Astrocyte of the cerebellum (primary cell): ENCODE measurements around the gene ACAN.
A peak's percentile ranks its signal among the peaks of the same experiment; 100 is the strongest.

ENCODE experiments used
- DNase-seq: peaks from one replicate; pipeline ENCODE4 v3.0.0-alpha.2; 2011; ENCODE audit warnings: low read depth
- H3K4me3 ChIP-seq: 2 replicates; pipeline ENCODE4 v1.5.1; 2011; ENCODE audit warnings: mild to moderate bottlenecking, low read depth, low read length, moderate library complexity
- in situ Hi-C: cut with HindIII; loops from 2 replicates; pipeline ENCODE4 v1.10.0; 2017; ENCODE audit warnings: low sequenced_read_pairs
- TF ChIP-seq, protein P1 (sequence below): IDR thresholded peaks from 2 replicates; pipeline ENCODE4 v1.5.1; 2012; ENCODE audit warnings: low read length, low read depth, moderate library complexity, mild to moderate bottlenecking; ENCODE audit errors: missing control alignments

ACAN gene

DNA sequence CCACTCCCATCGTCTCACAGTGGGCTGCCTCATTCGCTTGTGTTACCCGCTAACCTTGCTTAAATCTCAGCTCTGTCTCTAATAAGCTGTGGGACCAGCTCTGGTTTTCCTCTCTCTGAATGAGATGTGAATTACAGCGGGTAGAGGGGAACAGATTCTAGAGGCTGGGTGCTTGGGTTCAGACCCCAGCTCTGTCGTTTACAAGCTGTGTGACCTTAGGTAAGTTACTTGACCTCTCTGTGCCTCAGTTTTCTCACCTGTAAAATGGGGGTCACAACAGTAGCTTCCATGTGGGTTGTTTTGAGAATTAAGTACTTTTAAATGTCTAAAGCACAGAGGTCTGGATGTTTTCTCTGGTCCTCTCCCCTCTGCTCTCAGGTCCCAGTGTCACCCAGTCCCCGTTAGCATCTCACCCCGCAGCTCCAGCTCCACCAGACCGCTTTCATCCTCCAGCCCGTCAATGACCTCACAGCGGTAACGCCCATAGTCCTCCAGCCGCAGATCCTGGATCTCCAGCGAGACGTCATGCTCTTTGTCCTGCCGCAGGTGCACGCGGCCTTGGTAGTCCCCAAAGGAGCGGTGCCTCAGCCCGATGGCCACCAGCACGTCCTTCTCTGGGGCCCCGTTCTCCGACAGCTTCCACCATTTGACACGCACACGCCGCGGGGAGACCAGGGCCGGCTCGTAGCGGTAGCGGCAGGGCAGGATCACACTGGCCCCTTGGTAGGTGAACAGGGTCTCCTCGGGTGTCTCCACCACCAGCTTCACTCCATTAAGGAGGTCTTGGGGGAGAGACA, 77.9 kb downstream of the ACAN start:
- H3K4me3 ChIP-seq, result no peak overlapping the region
- in situ Hi-C loops, result no loop called here
- TF ChIP-seq, protein P1, sequence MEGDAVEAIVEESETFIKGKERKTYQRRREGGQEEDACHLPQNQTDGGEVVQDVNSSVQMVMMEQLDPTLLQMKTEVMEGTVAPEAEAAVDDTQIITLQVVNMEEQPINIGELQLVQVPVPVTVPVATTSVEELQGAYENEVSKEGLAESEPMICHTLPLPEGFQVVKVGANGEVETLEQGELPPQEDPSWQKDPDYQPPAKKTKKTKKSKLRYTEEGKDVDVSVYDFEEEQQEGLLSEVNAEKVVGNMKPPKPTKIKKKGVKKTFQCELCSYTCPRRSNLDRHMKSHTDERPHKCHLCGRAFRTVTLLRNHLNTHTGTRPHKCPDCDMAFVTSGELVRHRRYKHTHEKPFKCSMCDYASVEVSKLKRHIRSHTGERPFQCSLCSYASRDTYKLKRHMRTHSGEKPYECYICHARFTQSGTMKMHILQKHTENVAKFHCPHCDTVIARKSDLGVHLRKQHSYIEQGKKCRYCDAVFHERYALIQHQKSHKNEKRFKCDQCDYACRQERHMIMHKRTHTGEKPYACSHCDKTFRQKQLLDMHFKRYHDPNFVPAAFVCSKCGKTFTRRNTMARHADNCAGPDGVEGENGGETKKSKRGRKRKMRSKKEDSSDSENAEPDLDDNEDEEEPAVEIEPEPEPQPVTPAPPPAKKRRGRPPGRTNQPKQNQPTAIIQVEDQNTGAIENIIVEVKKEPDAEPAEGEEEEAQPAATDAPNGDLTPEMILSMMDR, result no peak
- no peak for DNase-seq

DNA sequence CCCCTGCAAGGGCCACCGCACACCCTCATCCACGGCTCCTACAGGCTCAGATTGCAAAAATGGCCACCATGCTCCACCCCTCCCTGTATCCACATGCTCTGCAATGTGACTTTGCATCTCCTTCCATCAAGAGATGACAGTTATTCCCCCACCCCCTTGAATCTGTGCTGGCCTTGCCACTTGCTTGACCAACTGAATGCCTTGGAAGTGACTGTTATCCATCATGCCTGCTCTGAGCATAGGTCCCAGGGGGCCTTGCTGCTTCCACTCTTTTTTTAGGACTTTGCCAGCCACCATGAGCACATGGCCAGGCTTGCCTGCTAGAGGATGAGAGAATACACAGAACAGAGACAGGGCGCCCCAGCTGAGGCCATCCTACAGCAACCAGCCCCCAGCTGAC, 78.5 kb downstream of the ACAN start:
- no peak for DNase-seq
- in situ Hi-C loops, result no loop called here
- TF ChIP-seq, protein P1, result no peak
- no peak overlapping the region for H3K4me3 ChIP-seq

DNA sequence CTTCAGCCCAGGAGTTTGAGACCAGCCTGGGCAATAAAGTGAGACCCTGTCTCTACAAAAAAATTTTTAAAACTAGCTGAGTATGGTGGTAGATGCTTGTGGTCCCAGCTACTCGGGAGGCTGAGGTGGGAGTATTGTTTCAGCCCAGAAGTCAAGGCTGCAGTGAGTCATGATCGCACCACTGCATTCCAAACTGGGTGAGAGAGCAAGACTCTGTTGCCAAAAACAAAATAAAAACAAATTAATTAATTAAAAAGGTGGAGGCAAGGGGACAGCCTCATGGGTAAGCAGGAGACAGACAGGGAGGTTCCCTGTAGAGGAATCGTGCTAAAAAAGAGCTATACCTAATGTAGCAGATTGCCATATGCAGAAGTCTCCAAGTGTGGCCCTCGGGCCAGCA, 79.5 kb downstream of the ACAN start:
- DNase-seq, result peak; percentile 43
- TF ChIP-seq, protein P1, result no peak

DNA sequence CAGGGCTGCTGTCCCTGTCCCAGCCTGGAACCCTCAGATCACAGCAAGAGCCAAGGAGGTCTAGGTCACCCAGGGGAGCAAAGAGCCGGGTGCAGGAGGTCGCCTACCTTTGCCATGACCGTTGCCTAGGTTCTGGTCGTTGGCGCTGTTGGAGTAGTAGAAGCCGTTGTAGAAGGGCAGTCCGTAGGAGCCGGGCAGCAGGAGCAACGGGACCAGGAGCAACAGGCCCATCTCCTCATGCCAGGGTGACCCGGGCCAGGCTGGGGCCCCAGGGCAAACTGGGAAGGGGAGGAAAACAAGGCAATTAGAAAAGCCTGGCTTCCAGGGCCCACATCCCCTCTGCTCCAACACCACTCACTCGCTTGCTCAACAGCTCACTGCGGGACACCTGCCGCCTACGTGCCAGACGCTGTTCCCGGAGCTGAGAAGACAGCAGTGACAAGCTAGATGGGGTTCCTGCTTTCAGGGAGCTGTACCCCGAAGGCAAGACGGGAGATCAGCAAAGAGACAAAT, 83.9 kb downstream of the ACAN start:
- TF ChIP-seq, protein P1, result no peak
- no peak overlapping the region for H3K4me3 ChIP-seq
- no peak for DNase-seq
- in situ Hi-C loops, result no loop called here

More for the DNA sequence above, 79.5 kb downstream of the ACAN start:
- in situ Hi-C loops, result no loop called here
- no peak overlapping the region for H3K4me3 ChIP-seq

DNA sequence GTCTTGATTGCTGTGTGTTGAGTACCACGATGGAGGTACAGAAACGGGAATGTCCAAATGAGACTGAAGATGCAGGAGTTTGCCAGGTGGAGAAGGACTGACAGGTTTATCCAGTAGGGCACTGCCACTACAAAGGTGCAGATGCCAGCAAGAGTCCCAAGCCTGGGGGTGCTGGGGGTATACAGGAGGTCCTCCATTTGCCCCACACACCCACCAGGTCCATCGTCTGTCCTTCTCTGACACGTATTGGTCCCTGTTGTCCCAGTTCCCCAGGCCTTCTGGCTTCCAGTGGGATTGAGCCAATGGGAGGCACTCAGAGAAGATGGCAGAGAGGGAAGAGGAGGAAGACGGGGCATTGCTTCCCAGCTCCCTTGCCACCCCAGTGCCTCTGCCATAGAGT, 85.5 kb downstream of the ACAN start:
- TF ChIP-seq, protein P1, result no peak
- no peak overlapping the region for H3K4me3 ChIP-seq

DNA sequence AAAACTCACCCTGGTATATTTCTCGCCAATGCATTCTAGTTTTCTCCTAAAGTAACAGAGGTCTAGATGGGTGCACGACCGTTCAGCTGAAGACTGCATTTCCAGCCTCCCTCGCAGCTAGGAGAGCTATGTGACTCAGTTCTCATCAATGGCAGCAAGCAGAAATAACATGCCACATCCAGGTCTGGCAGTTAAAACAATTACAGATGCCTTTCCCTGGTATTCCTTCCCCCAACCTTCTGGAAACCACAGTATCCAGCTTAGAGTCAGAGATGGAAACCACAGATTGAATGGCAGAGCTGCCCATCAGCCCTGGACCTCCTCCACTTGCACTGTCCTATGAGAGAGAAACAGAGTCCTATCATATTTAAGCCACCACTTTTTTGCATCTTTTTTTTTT, 87.3 kb downstream of the ACAN start:
- no peak for DNase-seq
- TF ChIP-seq, protein P1, result no peak
- no peak overlapping the region for H3K4me3 ChIP-seq
- in situ Hi-C loops, result no loop called here

More for the DNA sequence above, 85.5 kb downstream of the ACAN start:
- no peak for DNase-seq
- in situ Hi-C loops, result no loop called here
